ENCODE results near the gene ULK4. TPM values are rescaled to one million over a fixed set of nuclear protein-coding genes. Genes with fewer than 3 reads are reported as not detected.

Gene ULK4
- total and polyA plus RNA-seq, 2 of the 8 experiments (the other 6 are each of a cell fraction or from before 2014, with no cell fraction given) = 3.0 to 10.8 TPM

DNA sequence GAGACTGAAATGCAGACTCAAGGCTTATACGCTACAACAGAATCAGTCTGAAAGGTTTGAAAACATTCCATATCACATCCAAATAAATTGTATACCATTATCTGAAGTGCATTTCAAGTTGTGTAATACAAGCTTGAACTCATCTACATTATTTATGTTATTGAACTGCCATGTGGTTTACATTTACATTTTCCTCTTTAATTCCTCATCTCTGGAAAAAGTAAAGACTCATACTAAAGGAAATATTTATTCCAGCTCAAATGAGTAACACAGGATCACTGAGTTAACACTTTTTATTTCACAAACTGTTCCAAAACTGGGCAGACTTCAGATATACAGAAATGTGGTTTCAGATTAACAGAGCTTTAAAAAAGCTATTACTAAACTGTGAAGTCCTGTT is 282.5 kb downstream of the ULK4 start:
- H2BK12ac ChIP-seq (ENCODE audit: low read depth, low read length) = no peak overlapping the region
- H3K4me3 ChIP-seq (ENCODE audit: extremely low read depth in 1 of 4, insufficient read depth in 2 of 4, low read depth in 3 of 4, low read length in 4 of 4) = no peak overlapping the region
- no peak overlapping the region for H2BK20ac ChIP-seq (ENCODE audit: low read length)
- H4K20me1 ChIP-seq (replicated peaks in 1 of 2; ENCODE audit: control insufficient read depth in 1 of 2, insufficient read depth in 2 of 2, low read length in 2 of 2) = no peaks in the 10 kb centered on the region
- ChIA-PET POLR2A (ENCODE audit: partially characterized antibody) (no interaction called here), CTCF (ENCODE audit: partially characterized antibody) (interaction anchor here (0.8 to 1.1 kb wide), 2 partner anchors 16 to 1099 kb away, joined by 3 read pairs; no protein-coding TSS in a partner anchor)
- H4K8ac ChIP-seq (ENCODE audit: extremely low read depth, insufficient read depth, low read length) = no peak overlapping the region
- H2BK5ac ChIP-seq (ENCODE audit: low read depth, low read length) = no peak overlapping the region
- peaks cover 0 to 4% (median 2%) of the 10 kb centered on the region in 4 experiments; a peak in 3 of 7 replicates for H3K4me1 ChIP-seq (replicated peaks in 1 of 4; ENCODE audit: control insufficient read depth in 3 of 4, insufficient read depth in 4 of 4, low read length in 3 of 4)
- no peak overlapping the region for H3K4me2 ChIP-seq (ENCODE audit: insufficient read depth in 1 of 2, low read depth in 2 of 2, low read length in 2 of 2)
- H2BK120ac ChIP-seq (replicated peaks; ENCODE audit: low read depth, low read length) = no peak overlapping the region
- no peaks in the 10 kb centered on the region for H3K36me3 ChIP-seq (ENCODE audit: control insufficient read depth in 2 of 4, insufficient read depth in 4 of 4, low read length in 3 of 4)
- no peak overlapping the region for H3K14ac ChIP-seq (ENCODE audit: insufficient read length)
- no peaks in the 10 kb centered on the region for H3K27me3 ChIP-seq (replicated peaks in 1 of 4; ENCODE audit: control insufficient read depth in 3 of 4, extremely low read depth in 1 of 4, insufficient read depth in 3 of 4, low read length in 3 of 4)
- FAIRE-seq = no peak
- 96% methylated on average over 1 of the region's 1 CpG; no CpG with 5 or more reads in 1 of the 2 experiments for WGBS, 2 experiments (ENCODE audit: extremely low coverage in 1 of 2, insufficient coverage in 1 of 2, insufficient read length in 1 of 2, insufficient replicate concordance in 2 of 2, low coverage in 1 of 2, low lambda C conversion rate in 2 of 2, missing lambda C conversion rate in 1 of 2)
- no peaks in the 10 kb centered on the region for H3K9me3 ChIP-seq (ENCODE audit: insufficient read depth in 2 of 2, low read depth in 1 of 2, low read length in 1 of 2)
- H3K79me2 ChIP-seq (ENCODE audit: control insufficient read depth in 1 of 2, insufficient read depth in 2 of 2, low read length in 2 of 2) = no peaks in the 10 kb centered on the region
- no peaks in the 10 kb centered on the region for H3K79me1 ChIP-seq (ENCODE audit: low read depth, low read length)
- H3K23ac ChIP-seq (ENCODE audit: insufficient read length) = no peak overlapping the region
- no peak overlapping the region for H2BK15ac ChIP-seq (ENCODE audit: low read length)
- H3K56ac ChIP-seq (replicated peaks; ENCODE audit: insufficient read length, low read depth, low read length) = no peak overlapping the region
- no peak for TF ChIP-seq RNF2 (IDR thresholded peaks at IDR 0.05; ENCODE audit: borderline replicate concordance, low read depth, low read length, missing control alignments, poor library complexity, severe bottlenecking)
- TF ChIP-seq POU5F1 (IDR thresholded peaks at IDR 0.05; ENCODE audit: low read depth, low read length) = no peak
- no peak for TF ChIP-seq BACH1 (IDR thresholded peaks at IDR 0.05; ENCODE audit: low read length)
- no peak for TF ChIP-seq EP300 (IDR thresholded peaks at IDR 0.05; ENCODE audit: borderline replicate concordance in 1 of 2, low read depth in 2 of 2, low read length in 2 of 2)
- no peak overlapping the region for H4K5ac ChIP-seq (ENCODE audit: insufficient read length, low read depth, low read length)
- no peak overlapping the region for H3K9ac ChIP-seq (replicated peaks in 1 of 4; ENCODE audit: extremely low read depth in 1 of 4, low read depth in 3 of 4, low read length in 3 of 4)
- H3K18ac ChIP-seq (ENCODE audit: extremely low read depth, low read length) = no peak overlapping the region
- no peaks in the 10 kb centered on the region for H3K23me2 ChIP-seq (ENCODE audit: low read depth, low read length)
- H3K4ac ChIP-seq (replicated peaks; ENCODE audit: insufficient read length, low read depth, low read length) = no peak overlapping the region
- H2AFZ ChIP-seq (ENCODE audit: low read length) = no peak overlapping the region
- H2AK5ac ChIP-seq (ENCODE audit: low read depth, low read length) = no peak overlapping the region
- no peak overlapping the region for H3K27ac ChIP-seq (ENCODE audit: low read depth, low read length)
- no peak overlapping the region for H4K91ac ChIP-seq (replicated peaks; ENCODE audit: insufficient read length, low read length)
- DNase-seq (ENCODE audit: low read depth in 1 of 2, low spot score in 2 of 2) = no peak

Data from H1 (cell line).